ENCODE results near the gene CAMTA1.
"Not testable (repeated sequence)": the region's sequence is repeated elsewhere in the genome, so short reads cannot be mapped to it uniquely, and the experiment has no call there.

CAMTA1 gene

GRCh38 chr1:7369866-7370265, 584.6 kb downstream of the CAMTA1 start:
- no peak for DNase-seq (ENCODE audit: low read depth)

GRCh38 chr1:7371926-7372325, 586.7 kb downstream of the CAMTA1 start:
- DNase-seq (ENCODE audit: low read depth), result no peak

- no peak for DNase-seq (ENCODE audit: low read depth)
Measured at GRCh38 chr1:7372477-7373120, 587.3 kb downstream of the CAMTA1 start.

GRCh38 chr1:7373251-7373650, 588.0 kb downstream of the CAMTA1 start:
- DNase-seq (ENCODE audit: low read depth), result no peak

- no peak for DNase-seq (ENCODE audit: low read depth)
Measured at GRCh38 chr1:7373876-7374562, 588.8 kb downstream of the CAMTA1 start.

GRCh38 chr1:7374563-7375160, 589.4 kb downstream of the CAMTA1 start:
- no peak for DNase-seq (ENCODE audit: low read depth)

- DNase-seq (ENCODE audit: low read depth), result no peak
Measured at GRCh38 chr1:7375329-7375728, 590.1 kb downstream of the CAMTA1 start.

- no peak for DNase-seq (ENCODE audit: low read depth)
Measured at GRCh38 chr1:7375781-7376660, 590.8 kb downstream of the CAMTA1 start.

GRCh38 chr1:7376676-7377075, 591.4 kb downstream of the CAMTA1 start:
- no peak for DNase-seq (ENCODE audit: low read depth)

GRCh38 chr1:7378346-7379130, 593.3 kb downstream of the CAMTA1 start:
- no peak for DNase-seq (ENCODE audit: low read depth)

GRCh38 chr1:7379441-7379971, 594.3 kb downstream of the CAMTA1 start:
- DNase-seq (ENCODE audit: low read depth), result no peak

- DNase-seq (ENCODE audit: low read depth), result not testable (repeated sequence)
Measured at GRCh38 chr1:7380068-7380467, 594.8 kb downstream of the CAMTA1 start.

GRCh38 chr1:7380712-7381111, 595.5 kb downstream of the CAMTA1 start:
- no peak for DNase-seq (ENCODE audit: low read depth)

- DNase-seq (ENCODE audit: low read depth), result not testable (repeated sequence)
Measured at GRCh38 chr1:7381729-7382128, 596.5 kb downstream of the CAMTA1 start.

GRCh38 chr1:7382971-7383370, 597.7 kb downstream of the CAMTA1 start:
- no peak for DNase-seq (ENCODE audit: low read depth)

- no peak for DNase-seq (ENCODE audit: low read depth)
Measured at GRCh38 chr1:7383671-7384520, 598.6 kb downstream of the CAMTA1 start.

GRCh38 chr1:7384679-7385078, 599.4 kb downstream of the CAMTA1 start:
- no peak for DNase-seq (ENCODE audit: low read depth)

GRCh38 chr1:7385471-7386225, 600.4 kb downstream of the CAMTA1 start:
- no peak for DNase-seq (ENCODE audit: low read depth)

- no peak for DNase-seq (ENCODE audit: low read depth)
Measured at GRCh38 chr1:7386226-7387052, 601.2 kb downstream of the CAMTA1 start.
